ENCODE data around the gene C8G.
A peak's percentile ranks its signal among the peaks of the same experiment; 100 is the strongest.

C8G gene

DNA sequence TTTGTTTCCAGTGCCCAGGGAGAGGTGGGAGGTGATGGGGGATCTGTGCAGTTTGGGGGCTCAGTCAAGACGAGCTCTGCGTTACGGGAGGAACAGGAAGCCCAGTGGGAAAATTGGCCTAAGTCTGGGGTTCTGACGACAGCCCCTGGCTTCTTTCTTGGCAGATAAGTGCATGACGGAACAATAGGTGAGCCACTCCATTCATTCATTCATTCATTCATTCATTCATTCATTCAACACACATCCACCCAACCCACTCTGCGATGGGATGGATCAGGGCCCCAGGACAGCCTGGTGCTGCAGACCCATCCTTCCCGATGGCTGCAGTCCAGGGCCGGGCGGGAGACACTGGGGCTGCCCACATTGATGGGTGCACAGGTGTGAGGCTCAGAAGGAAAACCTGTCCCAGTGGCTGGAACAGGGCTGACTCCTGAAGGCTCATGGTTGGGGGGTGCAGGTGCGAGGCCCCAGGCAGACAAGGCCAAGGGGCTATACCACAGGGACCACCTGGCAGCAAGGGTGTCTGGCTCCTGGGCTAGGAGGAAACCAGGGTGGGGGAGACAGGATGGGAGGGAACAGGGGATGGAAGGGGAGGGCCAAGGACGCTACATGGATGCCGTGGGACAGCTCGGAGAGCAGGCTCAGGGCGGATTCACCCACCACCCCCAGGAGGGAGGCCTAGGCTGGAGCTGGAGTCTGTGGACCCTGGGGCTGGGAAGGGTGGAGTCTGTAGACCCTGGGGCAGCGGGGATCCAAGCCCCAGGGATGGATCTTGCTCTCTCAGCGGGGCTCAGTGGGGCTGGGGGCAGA is 35.8 kb downstream of the C8G start:
- peak in 10 of 51 donors; percentile 26 to 81 (median 58) for DNase-seq

DNA sequence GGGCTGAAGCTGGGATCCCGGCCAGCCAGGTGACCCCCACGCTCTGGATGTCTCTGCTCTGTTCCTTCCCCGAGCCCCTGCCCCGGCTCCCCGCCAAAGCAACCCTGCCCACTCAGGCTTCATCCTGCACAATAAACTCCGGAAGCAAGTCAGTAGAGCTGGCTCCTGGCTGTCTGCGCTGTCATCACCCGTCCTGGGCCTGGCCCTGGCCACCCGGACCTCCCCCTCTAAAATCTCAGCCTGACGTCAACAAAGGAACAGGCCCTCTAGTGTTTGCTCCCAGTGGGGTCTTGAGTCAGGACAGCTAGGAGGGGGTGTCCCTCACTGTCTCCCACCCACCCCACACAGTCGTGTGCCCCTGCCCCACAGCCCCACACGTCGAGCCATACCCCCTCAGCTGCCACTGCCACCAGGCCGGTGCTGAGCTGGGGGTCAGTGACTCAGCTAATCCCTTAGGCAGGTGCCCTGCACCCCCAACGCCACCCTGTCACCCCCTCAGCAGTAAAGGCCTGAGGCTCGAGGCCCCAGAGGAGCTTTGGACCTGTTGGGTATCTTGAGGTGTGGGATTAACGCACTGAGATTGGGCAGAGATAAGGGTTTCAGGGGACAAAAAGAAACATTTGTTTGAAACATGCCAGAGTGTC is 36.7 kb downstream of the C8G start:
- peak in 39 of 51 donors; percentile 27 to 93 (median 72) for DNase-seq

DNA sequence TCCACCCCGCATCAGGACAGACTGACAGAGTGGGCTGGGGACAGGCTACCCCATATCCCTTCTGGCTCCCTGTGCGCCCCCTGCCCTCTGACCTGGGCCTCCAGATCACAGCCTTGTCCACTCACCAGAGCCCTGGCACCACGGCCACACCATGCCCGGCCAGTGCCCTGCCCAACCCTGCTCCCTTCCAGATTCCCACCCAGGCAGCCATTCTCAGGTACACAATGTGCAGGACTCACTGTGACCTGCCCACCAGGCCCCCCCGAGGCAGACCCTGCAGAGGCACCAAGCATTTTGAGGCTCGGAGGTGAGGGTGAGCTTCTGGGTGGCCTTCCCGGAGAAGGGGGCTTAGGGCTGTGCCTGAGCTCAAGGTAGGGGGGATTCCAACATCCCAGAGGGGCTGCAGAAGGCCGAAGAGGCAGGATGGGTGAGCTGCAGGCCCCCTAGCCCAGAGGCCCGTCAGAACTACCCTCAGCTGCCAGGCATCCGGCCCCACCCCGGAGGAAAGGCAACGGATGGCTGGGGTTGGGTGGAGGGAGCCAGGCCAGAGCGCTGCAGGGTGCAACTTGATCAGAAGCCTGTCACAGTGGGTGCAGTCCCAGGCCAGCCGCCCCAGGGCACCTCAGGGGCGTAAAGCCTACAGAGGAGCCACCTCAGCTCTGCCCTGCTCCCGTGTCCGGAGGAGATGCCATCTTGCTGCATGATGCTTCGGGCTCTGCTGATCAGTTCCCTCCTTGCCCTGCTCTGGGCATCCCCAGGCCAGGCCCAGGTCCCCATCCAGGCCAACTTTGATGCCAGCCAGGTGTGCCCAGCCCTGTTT is 37.4 kb downstream of the C8G start, which contains the start of gene LCNL1:
TSS of gene LCNL1 (plus strand) at position 762 of the 820 bp plus-strand sequence. CDS start 594 bp downstream, outside the sequence.
- DNase-seq, result peak in 44 of 51 donors; percentile 49 to 92 (median 76)

DNA sequence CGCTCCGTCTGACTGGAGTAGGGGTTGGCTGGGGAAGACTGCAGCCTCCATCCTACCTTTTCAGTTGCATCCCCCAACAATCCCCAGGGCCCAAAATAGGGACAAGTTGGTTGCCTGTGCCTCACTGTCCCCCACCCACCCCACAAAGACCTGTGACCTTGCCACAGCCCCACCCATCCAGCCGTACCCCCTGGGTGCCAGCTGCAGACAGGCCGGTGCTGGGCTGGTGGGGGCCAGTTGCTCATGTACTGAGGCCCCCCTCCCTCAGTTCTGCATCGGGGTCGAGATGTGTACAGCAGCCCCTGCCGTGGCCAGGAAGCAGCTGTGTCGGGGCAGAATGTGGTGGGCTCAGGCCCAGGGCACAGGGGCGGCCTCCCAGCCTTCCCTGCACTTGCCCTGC is 38.1 kb downstream of the C8G start:
- DNase-seq, result peak in 17 of 51 donors; percentile 50 to 80 (median 72)

DNA sequence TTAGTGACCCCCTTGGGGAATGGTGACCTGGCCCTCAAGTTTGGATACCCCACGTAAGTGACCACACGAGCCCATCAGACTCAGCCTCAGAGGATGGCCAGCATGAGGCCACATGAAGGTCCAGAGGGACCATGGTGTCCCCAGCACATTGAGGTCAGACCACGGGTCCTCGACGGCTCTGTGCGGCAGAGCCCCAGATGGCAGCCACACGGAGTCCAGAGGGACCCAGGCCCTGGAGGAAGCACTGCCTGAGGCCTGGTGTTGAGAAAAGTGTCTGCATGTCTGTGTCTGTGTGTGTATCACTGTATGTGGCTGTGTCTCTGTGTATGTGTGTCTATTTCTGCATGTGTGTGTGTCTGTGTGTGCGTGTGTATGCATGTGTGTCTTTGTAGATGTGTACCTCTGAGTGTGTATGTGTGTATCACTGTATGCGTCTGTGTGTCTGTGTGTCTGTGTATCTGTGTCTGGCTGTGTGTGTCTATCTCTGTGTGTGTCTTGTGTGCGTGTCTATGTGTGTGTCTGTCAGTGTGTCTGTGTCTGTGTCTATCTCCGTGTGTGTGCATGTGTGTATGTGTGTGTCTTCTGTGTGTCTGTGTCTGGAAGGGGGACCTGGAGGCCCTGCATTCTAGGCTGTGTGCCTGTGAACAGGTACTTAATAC is 38.7 kb downstream of the C8G start:
- peak in 5 of 51 donors; percentile 42 to 74 (median 46) for DNase-seq

DNA sequence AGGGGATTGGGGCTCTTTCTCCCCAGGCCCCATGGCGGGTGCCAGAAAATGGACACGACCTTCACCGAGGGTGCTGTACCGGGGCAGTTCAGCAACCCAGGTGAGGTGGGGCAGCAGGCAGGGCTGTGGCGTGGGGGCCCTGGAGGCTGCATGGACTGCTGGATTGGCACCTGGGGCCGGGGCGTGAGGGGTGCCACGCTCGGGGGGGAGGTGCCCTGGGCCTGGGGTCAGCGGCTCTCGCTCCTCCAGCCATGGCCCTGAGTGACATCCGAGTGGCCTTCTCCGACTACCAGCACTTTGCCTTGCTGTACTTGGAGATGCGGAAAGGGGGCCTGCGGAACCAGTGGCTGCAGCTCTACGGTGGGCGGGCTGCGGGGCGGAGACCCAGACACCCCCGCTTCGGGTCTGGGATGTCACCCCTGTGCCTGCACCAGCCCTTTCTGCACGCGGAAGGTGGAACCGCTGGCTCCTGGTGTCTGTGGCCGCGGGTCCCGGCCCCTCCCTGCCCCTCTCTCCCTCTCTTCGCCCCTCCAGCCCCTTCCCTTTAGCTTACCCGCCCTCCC is 39.5 kb downstream of the C8G start:
- DNase-seq, result peak in 3 of 51 donors; percentile 30 to 63 (median 59)

DNA sequence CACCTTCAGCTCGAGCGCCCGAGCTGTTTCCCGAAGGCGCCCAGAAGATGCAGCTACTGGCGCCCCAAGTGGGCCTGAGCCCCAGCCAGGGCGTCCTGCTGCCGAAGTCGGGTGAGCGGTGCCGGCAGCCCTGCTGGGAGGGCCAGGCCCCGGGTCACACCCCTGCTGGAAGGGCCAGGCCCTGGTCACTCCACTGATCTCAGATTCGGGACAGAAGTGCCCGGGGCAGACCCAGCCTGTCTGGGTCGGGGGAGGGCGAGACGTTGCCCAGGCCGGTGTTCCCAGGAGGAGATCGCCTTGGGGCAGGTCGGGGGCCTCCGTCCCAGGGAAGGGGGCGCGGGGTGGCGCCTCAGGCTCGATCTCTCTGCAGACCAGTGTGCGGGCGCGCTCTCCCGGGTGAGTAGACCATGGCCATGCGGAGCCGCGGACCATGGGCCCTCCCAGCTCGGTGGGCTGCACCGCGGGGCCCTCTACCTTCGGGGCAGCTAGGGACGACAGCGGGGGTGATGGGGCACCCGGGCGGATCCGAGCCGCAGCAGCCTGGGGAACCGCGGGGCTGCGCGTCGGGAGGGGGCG is 40.1 kb downstream of the C8G start:
- DNase-seq, result peak in 7 of 51 donors; percentile 27 to 67 (median 37)

DNA sequence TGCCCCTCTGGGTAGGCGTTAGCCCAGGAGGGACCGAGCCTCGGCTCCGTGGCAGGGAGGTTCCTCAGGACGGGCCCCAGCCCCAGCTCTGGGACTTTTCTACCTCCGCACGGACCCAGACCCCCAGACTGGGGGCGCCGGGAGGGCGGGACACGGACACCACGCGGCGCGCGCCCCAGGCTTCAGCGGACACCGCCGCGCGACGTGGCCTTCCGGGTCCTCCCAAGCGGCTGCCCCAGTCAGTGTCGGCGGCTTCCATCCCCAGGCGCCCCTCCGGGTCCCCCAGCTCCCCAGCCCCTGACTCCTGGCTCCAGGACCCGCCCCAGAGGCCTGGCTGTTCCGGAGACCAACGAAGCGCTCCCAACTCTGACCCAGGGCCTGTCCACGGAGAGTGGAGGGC is 40.8 kb downstream of the C8G start:
- no peak for DNase-seq

DNA sequence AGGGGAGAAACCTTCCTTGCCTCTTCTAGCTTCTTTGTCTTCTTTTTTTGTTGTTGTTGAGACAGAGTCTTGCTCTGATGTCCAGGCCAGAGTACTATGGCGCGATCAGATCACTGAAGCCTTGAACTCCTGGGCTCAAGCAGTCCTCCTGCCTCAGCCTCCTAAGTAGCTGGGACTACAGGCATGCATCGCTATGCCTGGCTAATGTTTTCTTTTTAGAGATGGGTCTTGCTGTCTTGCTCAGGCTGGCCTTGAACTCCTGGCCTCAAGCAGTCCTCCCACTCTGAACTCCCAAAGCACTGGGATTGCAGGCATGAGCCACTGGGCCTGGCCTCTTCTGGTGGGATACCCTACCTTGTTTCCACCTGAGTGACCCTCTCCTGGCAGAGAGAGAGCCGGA is 43.8 kb downstream of the C8G start:
- DNase-seq, result no peak

DNA sequence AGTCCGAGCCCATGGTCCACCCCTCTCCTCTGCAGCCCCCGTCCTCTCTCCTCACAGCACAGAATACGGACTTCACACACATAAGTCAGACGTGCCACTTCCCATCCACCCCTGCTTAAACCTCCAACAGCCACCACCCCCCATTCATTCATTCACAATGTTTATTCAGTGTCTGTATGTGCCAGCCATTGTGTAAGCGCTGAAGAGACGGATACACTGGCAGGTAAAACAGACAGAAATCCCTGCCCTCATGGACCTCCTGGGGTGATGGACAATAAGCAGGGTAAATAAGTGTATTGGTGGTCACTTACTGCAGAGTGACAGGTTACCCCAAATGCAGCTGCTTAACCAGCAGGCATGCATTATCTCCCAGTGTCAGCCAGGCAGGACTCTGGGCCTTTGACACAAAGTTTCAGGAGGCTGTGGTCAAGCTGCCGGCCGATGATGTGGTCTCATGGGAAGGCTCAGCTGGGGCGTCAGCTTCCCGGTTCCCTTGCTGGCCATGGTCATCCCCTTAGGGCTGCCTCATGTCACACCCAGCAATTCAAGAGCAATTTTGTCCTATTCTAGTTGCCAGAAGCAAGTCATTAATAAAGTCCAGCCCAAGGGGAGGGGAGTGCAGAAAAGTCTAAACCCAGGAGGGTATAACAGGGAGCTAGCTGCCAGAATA is 45.3 kb downstream of the C8G start:
- no peak for DNase-seq

DNA sequence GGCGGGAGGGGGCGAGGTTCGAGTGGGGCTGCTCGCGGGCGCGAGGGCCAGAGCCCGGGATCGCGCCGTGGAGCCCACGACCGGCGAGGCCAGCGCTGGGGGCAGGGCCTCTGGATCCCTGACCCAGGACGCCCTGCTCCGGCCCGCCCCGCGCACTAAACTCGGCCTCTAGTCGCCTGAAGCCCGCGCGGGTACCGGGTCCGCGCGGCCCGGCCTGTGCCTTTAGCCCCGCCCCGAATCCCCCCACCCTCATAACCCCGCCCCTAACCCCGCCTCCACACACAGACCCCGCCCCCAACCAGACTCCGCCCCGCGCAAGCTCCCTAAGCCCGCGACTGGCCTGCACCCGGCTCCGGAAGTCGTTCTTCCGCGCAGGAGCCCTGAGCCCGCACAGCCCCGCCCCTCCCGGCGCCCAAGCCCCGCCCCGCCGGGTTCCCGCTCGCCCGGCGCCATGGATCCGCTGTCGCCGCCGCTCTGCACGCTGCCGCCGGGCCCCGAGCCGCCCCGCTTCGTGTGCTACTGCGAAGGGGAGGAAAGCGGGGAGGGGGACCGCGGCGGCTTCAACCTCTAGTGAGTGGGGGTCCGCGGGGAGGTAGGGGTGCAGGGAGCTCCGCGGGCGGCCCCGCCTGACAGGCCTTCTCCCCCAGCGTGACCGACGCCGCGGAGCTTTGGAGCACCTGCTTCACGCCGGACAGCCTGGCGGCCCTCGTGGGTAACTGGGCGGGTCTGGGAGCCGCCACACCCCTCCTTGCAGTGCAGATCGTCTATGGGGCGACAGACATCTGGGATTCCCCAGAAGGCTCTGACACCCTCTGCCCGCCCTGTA is 47.2 kb downstream of the C8G start, which contains the start of gene PAXX:
TSS of gene PAXX (plus strand) at position 430 of the 826 bp plus-strand sequence. CDS start at position 452, 22 bp downstream.
- peak; percentile 25 to 96 (median 85) for DNase-seq

DNA sequence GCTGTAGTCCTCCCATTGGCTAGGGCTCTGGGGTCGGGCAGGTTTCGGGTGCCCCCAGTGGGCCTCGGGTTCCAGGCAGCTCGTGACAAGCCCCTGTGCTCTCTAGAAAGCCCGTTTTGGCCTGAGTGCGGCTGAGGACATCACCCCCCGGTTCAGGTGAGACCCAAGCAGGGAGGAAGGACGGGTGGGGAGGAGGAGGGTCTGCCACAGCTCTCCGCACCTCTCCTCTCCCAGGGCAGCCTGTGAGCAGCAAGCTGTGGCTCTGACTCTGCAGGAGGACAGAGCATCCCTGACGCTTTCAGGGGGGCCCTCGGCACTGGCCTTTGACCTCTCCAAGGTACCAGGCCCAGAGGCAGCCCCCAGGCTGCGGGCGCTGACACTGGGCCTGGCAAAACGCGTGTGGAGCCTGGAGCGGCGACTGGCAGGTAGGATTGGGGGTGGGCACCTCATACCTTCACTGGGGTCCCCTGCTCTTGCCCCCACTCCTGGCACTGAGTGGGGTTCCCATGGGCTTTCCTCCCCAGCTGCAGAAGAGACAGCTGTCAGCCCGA is 47.9 kb downstream of the C8G start:
- no peak for DNase-seq

DNA sequence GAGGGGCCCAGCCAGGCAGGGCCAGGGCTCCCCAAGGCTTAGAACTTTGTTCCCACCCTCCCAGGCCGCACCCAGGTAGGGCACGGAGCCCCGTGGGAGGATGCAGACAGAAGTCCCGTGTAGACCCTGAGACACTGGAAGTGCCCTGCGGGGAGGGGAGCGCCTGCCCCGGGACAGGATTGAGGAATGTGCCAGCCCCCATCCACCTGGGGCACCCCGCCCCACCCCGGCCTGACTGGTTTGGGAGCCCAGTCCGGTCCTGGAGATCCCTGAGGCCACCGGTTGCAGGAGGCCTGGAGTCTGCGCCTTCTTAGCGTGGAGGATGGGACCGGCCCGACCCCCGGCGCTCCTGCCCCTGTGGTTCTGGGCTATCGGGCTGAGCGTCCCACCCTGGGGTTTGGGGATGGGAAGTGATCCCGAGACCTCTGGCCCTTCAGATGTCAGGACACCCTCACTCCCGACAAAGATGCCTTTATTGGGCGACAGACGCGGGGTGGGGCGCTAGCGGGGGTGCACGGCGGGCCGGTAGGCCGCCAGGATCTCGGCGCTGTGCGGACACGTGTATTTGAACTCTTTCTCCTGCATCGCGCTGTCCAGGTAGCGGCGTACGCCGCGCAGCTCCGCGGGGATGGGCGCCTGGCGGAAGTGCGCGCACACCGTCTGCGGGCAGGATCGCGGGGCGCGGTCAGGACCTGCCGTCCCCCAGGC is 49.3 kb downstream of the C8G start:
- DNase-seq, result no peak

DNA sequence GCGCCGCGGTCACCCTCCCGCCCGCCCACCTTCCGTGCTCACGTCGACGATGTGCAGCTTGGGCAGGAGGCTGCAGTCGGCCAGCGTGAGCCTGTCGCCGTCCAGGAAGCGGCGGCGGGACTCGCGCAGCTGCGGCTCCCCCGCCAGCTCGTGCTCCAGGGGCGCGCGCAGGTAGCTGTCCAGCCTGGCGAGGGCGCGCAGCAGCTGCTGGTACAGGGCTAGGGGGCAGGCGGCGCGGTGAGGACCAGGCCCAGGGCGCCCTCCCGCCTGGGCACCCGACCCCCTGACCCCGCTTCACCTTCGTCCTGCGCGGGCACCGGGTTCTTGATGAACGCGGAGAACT is 49.8 kb downstream of the C8G start:
- DNase-seq, result no peak

DNA sequence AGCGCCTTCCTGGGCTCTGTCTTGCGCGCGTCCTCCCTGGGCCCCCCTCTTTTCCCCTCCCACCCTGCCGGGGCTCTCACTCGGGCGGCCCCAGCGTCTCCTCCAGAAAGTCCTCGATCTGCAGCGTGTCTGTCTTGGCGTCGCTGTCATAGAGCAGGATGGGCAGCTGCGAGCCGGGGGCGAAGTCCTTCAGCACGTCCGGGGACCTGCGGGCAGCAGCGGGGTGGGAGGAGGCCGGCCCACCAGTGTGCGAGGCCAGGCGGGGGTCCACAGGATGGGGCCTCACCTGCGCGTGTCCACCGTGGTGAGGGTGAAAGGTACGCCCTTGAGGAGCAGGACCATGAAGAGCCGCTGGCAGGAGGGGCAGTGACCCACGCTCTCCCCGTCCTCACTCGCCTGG is 50.3 kb downstream of the C8G start:
- DNase-seq, result no peak

DNA sequence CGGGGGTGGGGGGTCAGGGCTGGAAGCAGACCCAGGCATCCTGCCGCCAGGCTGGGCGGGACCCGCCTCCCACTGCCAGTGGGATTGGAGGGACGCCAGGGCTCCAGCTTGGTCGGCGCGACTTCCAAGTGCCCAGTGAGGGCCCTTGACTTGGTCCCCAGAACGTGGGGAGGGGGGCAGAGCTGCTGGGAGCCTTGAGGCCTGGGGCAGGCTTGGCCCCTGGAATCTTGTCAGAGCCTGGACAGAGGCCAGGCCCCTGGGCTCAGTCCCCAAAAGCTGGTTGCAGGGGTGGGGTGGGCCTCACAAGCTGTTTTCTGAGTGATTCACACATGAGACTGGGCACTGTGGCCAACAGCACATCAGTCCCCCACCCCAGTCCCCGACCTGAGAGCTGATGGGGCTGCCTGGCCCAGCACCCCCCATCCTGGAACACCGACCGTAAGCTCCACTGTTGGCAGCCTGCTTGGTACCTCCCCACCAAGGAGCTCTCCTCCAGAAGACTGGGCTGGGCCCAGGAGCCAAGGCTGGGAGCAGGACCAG is 50.8 kb downstream of the C8G start:
- DNase-seq, result peak in 23 of 51 donors; percentile 11 to 62 (median 37)

Data from hypothalamus (tissue), 51 donors.